H1 (cell line): ENCODE data around the gene GADD45GIP1. TPM values are rescaled to one million over a fixed set of nuclear protein-coding genes. Genes with fewer than 3 reads are reported as not detected.

Source experiments
- BACH1 ChIP-seq: IDR thresholded peaks from 2 replicates; pipeline ENCODE4 v1.6.1; 2012; ENCODE audit warnings: low read length, improper control_type of control experiment
- CBX8 ChIP-seq: fragments of 300-800, 300-1000 bp; sonication (generic); IDR thresholded peaks from 2 replicates; pipeline ENCODE4 v1.7.1; 2016; ENCODE audit warnings: low read depth, low read length, borderline replicate concordance
- GTF2F1 ChIP-seq: IDR thresholded peaks from 2 replicates; pipeline ENCODE4 v1.6.1; 2012; ENCODE audit warnings: low read depth, low read length, improper control_type of control experiment, borderline replicate concordance
- polyA plus RNA-seq, 7 experiments: library from polyadenylated mRNA; depleted of rRNA in 3 of 7; stranded (reverse) in 5 of 7; unstranded in 2 of 7; fragments of >200 nt in 5 of 7; fragments of 200-250 nt in 2 of 7; gene quantifications; 1 replicate in 5 of 7; 2 replicates in 1 of 7; 4 replicates in 1 of 7; pipeline versions ENCODE4 v1.2.1 to v1.2.3, GENCODE V29; 2011 to 2013; ENCODE audit warnings: missing spikeins in 2 of 7, mixed read lengths in 2 of 7
- total RNA-seq: library from RNA; stranded (reverse); fragmentation: NEBNext Ultra II Directional; extraction: Animal tissue kit (Norgen Biotek cat#: 25700); gene quantifications from 2 replicates; pipeline ENCODE4 v1.2.1, GENCODE V29; 2021
- TF ChIP-seq, protein P1 (sequence below): fragments of 300-600 bp; sonication (generic); IDR thresholded peaks from 2 replicates; pipeline ENCODE4 v1.7.1; 2012; ENCODE audit warnings: low read length, moderate library complexity, mild to moderate bottlenecking, inconsistent platforms; ENCODE audit not compliant: insufficient replicate concordance

Gene GADD45GIP1
- total and polyA plus RNA-seq, 2 of the 8 experiments (the other 6 are each of a cell fraction or from before 2014, with no cell fraction given) = 42.2 to 42.6 TPM

DNA sequence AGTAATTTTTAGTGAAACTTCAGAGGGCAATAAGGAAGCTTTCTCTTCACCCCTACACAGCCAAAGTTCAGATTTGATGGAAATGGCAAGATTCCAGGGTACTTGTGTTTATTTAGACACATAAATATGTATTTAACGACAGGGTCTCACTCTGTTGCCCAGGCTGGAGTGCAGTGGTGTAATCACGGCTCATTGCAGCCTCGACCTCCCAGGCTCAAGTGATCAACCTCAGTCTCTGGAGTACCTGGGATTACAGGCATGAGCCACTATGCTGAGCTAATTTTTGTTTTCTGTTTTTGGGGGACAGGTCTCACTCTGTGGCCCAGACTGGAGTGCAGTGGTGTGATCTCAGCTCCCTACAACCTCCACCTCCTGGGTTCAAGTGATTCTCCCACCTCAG lies 36.0 kb downstream of the GADD45GIP1 start (continued):
- no peak for TF ChIP-seq CBX8
- TF ChIP-seq, protein P1, sequence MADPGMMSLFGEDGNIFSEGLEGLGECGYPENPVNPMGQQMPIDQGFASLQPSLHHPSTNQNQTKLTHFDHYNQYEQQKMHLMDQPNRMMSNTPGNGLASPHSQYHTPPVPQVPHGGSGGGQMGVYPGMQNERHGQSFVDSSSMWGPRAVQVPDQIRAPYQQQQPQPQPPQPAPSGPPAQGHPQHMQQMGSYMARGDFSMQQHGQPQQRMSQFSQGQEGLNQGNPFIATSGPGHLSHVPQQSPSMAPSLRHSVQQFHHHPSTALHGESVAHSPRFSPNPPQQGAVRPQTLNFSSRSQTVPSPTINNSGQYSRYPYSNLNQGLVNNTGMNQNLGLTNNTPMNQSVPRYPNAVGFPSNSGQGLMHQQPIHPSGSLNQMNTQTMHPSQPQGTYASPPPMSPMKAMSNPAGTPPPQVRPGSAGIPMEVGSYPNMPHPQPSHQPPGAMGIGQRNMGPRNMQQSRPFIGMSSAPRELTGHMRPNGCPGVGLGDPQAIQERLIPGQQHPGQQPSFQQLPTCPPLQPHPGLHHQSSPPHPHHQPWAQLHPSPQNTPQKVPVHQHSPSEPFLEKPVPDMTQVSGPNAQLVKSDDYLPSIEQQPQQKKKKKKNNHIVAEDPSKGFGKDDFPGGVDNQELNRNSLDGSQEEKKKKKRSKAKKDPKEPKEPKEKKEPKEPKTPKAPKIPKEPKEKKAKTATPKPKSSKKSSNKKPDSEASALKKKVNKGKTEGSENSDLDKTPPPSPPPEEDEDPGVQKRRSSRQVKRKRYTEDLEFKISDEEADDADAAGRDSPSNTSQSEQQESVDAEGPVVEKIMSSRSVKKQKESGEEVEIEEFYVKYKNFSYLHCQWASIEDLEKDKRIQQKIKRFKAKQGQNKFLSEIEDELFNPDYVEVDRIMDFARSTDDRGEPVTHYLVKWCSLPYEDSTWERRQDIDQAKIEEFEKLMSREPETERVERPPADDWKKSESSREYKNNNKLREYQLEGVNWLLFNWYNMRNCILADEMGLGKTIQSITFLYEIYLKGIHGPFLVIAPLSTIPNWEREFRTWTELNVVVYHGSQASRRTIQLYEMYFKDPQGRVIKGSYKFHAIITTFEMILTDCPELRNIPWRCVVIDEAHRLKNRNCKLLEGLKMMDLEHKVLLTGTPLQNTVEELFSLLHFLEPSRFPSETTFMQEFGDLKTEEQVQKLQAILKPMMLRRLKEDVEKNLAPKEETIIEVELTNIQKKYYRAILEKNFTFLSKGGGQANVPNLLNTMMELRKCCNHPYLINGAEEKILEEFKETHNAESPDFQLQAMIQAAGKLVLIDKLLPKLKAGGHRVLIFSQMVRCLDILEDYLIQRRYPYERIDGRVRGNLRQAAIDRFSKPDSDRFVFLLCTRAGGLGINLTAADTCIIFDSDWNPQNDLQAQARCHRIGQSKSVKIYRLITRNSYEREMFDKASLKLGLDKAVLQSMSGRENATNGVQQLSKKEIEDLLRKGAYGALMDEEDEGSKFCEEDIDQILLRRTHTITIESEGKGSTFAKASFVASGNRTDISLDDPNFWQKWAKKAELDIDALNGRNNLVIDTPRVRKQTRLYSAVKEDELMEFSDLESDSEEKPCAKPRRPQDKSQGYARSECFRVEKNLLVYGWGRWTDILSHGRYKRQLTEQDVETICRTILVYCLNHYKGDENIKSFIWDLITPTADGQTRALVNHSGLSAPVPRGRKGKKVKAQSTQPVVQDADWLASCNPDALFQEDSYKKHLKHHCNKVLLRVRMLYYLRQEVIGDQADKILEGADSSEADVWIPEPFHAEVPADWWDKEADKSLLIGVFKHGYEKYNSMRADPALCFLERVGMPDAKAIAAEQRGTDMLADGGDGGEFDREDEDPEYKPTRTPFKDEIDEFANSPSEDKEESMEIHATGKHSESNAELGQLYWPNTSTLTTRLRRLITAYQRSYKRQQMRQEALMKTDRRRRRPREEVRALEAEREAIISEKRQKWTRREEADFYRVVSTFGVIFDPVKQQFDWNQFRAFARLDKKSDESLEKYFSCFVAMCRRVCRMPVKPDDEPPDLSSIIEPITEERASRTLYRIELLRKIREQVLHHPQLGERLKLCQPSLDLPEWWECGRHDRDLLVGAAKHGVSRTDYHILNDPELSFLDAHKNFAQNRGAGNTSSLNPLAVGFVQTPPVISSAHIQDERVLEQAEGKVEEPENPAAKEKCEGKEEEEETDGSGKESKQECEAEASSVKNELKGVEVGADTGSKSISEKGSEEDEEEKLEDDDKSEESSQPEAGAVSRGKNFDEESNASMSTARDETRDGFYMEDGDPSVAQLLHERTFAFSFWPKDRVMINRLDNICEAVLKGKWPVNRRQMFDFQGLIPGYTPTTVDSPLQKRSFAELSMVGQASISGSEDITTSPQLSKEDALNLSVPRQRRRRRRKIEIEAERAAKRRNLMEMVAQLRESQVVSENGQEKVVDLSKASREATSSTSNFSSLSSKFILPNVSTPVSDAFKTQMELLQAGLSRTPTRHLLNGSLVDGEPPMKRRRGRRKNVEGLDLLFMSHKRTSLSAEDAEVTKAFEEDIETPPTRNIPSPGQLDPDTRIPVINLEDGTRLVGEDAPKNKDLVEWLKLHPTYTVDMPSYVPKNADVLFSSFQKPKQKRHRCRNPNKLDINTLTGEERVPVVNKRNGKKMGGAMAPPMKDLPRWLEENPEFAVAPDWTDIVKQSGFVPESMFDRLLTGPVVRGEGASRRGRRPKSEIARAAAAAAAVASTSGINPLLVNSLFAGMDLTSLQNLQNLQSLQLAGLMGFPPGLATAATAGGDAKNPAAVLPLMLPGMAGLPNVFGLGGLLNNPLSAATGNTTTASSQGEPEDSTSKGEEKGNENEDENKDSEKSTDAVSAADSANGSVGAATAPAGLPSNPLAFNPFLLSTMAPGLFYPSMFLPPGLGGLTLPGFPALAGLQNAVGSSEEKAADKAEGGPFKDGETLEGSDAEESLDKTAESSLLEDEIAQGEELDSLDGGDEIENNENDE = no peak
- TF ChIP-seq GTF2F1 = no peak
- no peak for TF ChIP-seq BACH1
